Mucosa of rectum (tissue), 2 donors: ENCODE measurements around the gene EPB41.

ENCODE experiments used
- H3K27ac ChIP-seq, 2 donors: one replicate each; pipeline ENCODE4 v1.7.0; 2013; ENCODE audit warnings: inconsistent platforms in 2 of 2, low read depth in 2 of 2, low read length in 2 of 2
- H3K27me3 ChIP-seq, 2 donors: one replicate each; pipeline ENCODE4 v1.7.0; 2013; ENCODE audit warnings: low read length in 2 of 2; ENCODE audit not compliant: control insufficient read depth in 2 of 2, insufficient read depth in 2 of 2
- H3K36me3 ChIP-seq, 2 donors: one replicate each; pipeline ENCODE4 v1.7.0; 2013; ENCODE audit warnings: low read length in 2 of 2; ENCODE audit not compliant: control insufficient read depth in 2 of 2, insufficient read depth in 2 of 2
- H3K4me1 ChIP-seq, 2 donors: one replicate each; pipeline ENCODE4 v1.7.0; 2013; ENCODE audit warnings: low read length in 2 of 2, mild to moderate bottlenecking in 1 of 2; ENCODE audit not compliant: control insufficient read depth in 2 of 2, insufficient read depth in 2 of 2
- H3K4me3 ChIP-seq, 2 donors: one replicate each; pipeline ENCODE4 v1.7.0; 2013; ENCODE audit warnings: low read length in 2 of 2
- H3K9ac ChIP-seq, 2 donors: one replicate each; pipeline ENCODE4 v1.7.0; 2013; ENCODE audit warnings: low read length in 2 of 2, low read depth in 1 of 2, mild to moderate bottlenecking in 1 of 2
- H3K9me3 ChIP-seq, 2 donors: one replicate each; pipeline ENCODE4 v1.7.0; 2013; ENCODE audit warnings: low read length in 2 of 2; ENCODE audit not compliant: control insufficient read depth in 2 of 2
- donor health status: healthy.
- donor health status: Normal muscosa, but diverticular disease.

The EPB41 gene

GRCh38 chr1:29159773-29160172 is 245.4 kb downstream of the EPB41 start:
- H3K36me3 ChIP-seq = peaks cover 43 to 48% of the 10 kb centered on the region in 2 donors
- H3K9me3 ChIP-seq = no peaks in the 10 kb centered on the region
- no peak overlapping the region for H3K27ac ChIP-seq
- no peaks in the 10 kb centered on the region for H3K27me3 ChIP-seq
- H3K4me3 ChIP-seq = no peak overlapping the region
- H3K9ac ChIP-seq = no peak overlapping the region
- H3K4me1 ChIP-seq = peaks cover 8 to 11% of the 10 kb centered on the region in 2 donors

GRCh38 chr1:29162025-29162424 is 247.7 kb downstream of the EPB41 start:
- Histone ChIP-seq H3K4me1 (peaks cover 8 to 21% of the 10 kb centered on the region in 2 donors), H3K9me3 (no peaks in the 10 kb centered on the region), H3K27me3 (no peaks in the 10 kb centered on the region), H3K4me3 (no peak overlapping the region), H3K27ac (no peak overlapping the region), H3K9ac (no peak overlapping the region), H3K36me3 (peaks cover 50 to 51% of the 10 kb centered on the region in 2 donors)

GRCh38 chr1:29162476-29163138 is 248.2 kb downstream of the EPB41 start:
- H3K27ac ChIP-seq = no peak overlapping the region
- no peaks in the 10 kb centered on the region for H3K27me3 ChIP-seq
- no peak overlapping the region for H3K9ac ChIP-seq
- no peak overlapping the region for H3K4me3 ChIP-seq
- peaks cover 8 to 21% of the 10 kb centered on the region in 2 donors for H3K4me1 ChIP-seq
- peaks cover 46 to 48% of the 10 kb centered on the region in 2 donors for H3K36me3 ChIP-seq
- no peaks in the 10 kb centered on the region for H3K9me3 ChIP-seq

GRCh38 chr1:29164588-29164987 is 250.2 kb downstream of the EPB41 start:
- peaks cover 30 to 42% of the 10 kb centered on the region in 2 donors for H3K36me3 ChIP-seq
- H3K9ac ChIP-seq = no peak overlapping the region
- no peak overlapping the region for H3K4me3 ChIP-seq
- H3K9me3 ChIP-seq = no peaks in the 10 kb centered on the region
- no peaks in the 10 kb centered on the region for H3K27me3 ChIP-seq
- H3K27ac ChIP-seq = no peak overlapping the region
- peaks cover 8 to 21% of the 10 kb centered on the region in 2 donors for H3K4me1 ChIP-seq

GRCh38 chr1:29166291-29166878 is 252.0 kb downstream of the EPB41 start:
- H3K27ac ChIP-seq = peak overlapping the region in 1 of 2 donors; percentile 18
- no peak overlapping the region for H3K9ac ChIP-seq
- no peaks in the 10 kb centered on the region for H3K27me3 ChIP-seq
- H3K4me3 ChIP-seq = no peak overlapping the region
- peaks cover 28 to 44% of the 10 kb centered on the region in 2 donors for H3K36me3 ChIP-seq
- H3K9me3 ChIP-seq = no peaks in the 10 kb centered on the region
- peaks cover 8 to 26% of the 10 kb centered on the region in 2 donors for H3K4me1 ChIP-seq

GRCh38 chr1:29167904-29168303 is 253.5 kb downstream of the EPB41 start:
- no peaks in the 10 kb centered on the region for H3K9me3 ChIP-seq
- H3K27ac ChIP-seq = no peak overlapping the region
- peaks cover 26 to 42% of the 10 kb centered on the region in 2 donors for H3K36me3 ChIP-seq
- no peaks in the 10 kb centered on the region for H3K27me3 ChIP-seq
- peaks cover 0 to 16% of the 10 kb centered on the region in 2 donors for H3K4me1 ChIP-seq
- H3K4me3 ChIP-seq = no peak overlapping the region
- no peak overlapping the region for H3K9ac ChIP-seq
